ENCODE measurements around the gene CAB39L.

CAB39L gene

DNA sequence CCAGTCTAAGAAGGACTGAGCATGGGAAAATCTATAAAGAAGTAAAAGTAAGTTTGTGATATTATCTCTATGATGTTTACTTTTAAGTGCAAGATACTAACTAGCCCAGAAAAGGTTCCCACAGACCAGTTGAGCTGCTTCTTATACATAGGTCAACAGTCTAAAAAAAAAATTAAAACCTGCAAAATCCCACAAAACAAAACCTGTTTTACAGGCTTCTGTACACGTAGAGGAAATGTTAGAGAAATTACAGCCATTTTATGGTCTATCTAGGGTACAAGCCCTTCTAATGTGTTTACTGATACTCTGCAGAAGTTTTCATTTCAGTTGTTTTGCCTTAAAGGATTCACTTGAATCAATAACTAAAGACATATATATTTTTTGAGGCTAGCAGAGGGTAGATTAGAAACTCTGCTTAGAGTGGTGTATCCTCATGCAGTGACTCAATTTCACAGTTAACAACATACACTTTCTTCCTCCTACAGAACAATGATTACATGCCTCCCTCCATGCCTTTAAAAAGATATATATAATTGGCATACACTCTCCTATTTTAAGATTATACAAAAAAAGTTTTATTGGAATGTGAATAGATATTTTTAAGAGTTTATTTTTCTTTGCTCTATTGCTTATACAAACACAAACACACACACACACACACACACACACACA is 43.9 kb downstream of the CAB39L start:
- DNase-seq (ENCODE audit: low read depth in 2 of 2) = no peak

DNA sequence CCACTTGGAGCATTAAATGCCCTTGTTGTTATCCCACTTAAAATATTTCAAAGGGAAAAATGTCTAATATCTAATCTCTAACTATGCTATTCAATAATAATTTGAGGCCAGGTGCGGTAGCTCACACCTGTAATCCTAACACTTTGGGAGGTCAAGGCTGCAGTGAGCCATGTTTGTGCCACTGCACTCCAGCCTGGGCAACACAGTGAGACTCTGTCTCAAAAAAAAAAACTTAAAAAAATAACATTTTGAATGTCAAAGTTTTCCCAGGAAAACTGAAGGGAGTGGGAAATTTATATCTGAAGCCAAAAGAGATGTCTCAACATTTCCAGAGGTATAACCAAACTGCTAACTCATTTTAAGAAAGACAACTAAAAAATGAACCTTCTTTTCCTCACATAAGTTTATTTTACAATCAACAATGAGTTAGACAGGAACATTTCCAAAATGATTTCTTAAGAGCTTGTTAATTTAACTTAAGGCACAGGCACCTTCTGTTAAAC is 47.9 kb downstream of the CAB39L start:
- DNase-seq (ENCODE audit: low read depth in 2 of 2) = no peak

DNA sequence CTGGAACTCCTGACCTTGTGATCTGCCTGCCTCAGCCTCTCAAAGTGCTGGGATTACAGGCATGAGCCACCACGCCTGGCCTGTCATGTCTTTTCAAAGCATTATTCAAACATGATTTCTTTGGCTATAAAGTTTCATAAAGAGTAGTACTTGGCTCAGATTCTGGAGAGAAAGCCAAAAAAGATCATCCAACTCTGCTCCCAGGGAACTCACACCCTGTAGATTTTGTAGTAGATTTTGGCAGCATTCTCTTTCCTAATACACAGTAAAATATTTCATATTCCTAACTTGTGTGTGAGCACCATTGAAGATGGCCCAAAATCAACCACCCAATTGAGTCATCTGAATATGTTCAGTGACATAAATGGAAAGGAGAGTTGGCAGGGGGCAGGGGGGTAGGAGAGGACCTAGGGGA is 48.4 kb downstream of the CAB39L start:
- DNase-seq (ENCODE audit: low read depth in 2 of 2) = no peak

DNA sequence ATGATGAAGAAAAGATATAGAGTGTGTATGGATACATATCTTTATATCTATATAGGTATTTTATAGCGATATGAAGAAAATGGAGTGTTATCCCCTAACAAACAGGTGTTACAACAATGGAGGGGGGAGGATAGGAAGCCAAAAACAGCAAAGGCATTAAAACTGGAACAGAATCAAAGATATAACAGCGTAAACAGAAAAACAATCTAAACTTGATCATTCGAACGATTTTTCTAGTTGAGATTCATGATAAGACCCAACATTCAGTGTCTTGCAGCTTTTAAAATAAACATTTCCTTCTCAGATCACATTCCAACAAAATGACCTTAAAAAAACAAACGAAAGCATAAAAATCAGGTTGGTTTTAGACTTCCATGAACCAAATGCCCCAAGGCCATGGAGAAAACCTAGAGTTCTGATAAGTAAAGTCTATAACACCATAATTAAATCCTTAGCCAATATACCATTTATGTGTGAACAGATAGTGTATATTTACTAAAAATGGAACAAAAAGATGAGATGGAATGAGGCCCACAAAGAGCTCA is 55.7 kb downstream of the CAB39L start:
- no peak for DNase-seq (ENCODE audit: low read depth in 2 of 2)

DNA sequence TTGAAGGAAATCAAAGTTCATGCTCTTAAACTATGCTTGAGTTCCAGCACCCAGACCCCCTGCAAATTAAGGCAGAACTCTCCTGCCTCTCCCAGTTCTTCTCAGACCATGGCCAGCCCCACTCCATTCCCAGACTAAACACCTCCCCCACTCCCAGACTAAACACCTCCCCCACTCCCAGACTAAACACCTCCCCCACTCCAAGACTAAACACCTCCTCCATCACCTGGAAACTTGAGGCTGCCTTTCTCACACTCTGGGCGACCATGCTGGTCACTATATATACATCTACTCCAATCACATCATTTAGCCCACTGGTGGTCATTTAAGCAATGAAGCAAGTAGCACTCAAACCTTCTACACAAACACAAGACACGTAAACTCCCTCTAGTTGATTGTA is 57.2 kb downstream of the CAB39L start:
- DNase-seq (ENCODE audit: low read depth in 2 of 2) = no peak

DNA sequence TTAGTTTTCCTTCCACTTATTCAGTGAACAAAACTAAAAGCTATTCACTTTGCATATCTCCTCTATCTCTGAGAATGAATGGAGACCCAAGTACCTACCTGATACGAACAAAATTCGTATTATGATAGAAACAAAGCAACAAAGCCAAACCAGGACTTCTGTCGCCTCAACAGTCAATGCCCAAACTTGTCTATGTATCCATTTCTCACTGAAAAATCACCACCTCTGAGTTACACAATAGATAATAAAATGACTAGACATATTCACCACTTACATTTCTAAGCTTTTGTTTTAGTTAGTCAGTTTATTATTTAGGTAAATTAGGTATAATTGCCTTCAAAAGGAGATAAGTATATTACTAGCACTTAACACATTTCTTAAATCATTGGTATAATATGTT is 67.7 kb downstream of the CAB39L start:
- no peak for DNase-seq (ENCODE audit: low read depth in 2 of 2)

DNA sequence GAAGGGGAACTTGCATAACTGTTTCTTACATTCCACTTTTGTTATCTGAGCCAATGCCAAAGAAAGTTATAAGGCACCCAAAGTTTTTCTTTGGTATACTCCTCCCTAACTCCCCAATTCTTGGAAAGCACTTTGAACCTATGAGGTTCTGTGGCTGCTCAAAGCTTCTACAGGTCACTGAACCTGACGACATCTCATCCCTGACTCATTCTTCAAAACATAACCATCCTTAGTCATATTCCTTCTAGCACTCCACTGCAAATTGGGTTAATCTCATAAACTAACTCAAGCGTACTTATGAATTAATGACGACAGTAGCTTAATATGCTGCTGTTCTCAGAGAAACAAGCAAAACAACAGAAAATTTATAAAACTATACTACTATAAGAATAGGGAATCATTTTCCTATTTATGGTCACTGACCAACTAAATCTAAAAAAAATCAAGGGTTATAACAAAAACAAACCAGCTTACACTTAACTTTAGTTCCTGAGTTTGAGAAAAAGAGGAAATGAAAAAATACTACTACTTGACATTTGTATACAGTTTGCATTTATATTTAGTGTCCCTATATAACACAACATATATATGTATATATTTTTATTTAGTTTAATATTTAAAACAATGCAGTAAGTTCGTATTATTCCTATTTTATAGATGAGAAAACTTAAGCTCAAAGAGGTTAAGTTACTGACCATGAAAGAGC is 69.1 kb downstream of the CAB39L start:
- DNase-seq (ENCODE audit: low read depth in 2 of 2) = no peak

DNA sequence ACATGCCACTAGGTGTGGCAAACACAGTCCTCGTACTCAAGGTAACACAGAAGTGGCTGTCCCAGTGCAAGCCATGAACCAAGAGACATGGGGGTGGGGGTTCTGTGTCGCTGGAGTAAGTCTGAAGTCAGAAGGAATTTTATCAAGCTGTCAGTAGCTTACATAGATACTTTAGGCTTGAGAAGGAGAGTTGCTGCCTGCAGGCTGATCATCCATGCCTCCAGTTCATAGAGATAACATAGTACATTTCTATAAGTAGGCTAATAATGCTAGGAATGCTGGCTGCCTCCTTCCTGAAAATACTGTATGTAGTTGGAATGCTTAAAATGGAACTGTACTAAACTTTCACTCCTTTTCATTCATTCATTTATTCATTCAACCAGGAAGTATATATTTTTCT is 70.1 kb downstream of the CAB39L start:
- DNase-seq (ENCODE audit: low read depth in 2 of 2) = no peak

DNA sequence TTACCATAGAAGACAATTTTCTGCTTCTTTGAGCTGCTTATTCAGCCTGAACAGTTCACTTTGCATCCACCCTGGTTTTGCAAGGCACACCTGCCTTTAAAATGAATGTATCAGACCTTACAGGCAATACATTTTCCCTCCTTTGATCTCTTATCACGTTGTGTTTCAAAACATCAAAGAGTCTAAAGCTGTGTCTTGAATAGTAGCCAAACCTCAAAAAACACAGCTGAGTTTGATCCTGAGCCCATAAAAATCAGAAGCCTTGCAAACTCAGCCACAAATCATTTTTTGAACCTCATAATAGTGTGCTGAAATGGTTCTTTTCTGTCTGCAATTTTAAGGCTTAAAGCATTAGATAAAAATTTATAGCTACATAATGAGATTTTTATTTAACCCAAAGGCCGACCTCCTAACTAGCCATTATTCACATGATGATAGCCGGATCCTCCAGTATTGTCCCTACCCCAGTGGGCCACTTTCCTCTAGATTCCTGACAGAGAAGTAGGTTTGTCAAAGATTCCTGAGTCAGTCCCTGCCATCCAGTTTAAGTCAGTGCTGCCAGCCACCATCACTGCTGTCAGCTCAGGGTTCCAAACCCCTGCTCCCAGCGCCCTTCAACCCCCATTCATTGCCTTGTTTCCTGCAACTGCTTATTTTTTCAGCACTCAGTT is 71.8 kb downstream of the CAB39L start:
- no peak for DNase-seq (ENCODE audit: low read depth in 2 of 2)

DNA sequence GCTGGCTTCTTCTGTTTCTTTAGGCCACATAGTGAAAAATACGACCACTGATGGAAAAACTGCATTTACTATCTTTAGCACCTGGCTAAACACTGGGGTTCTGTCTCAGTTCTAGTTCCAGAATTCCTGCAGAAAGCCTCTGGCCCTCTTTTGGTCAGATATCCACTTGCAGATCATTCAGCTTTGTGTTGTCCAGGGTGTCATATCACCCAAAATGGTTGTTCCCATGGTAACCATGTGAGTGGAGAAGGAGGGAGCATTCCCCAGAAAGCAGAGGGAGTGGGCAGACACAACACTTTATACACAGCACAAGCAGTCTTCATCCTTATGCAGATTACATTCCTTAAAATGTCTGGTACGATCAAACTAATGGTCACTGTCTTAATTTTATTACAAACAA is 73.5 kb downstream of the CAB39L start:
- DNase-seq (ENCODE audit: low read depth in 2 of 2) = no peak

DNA sequence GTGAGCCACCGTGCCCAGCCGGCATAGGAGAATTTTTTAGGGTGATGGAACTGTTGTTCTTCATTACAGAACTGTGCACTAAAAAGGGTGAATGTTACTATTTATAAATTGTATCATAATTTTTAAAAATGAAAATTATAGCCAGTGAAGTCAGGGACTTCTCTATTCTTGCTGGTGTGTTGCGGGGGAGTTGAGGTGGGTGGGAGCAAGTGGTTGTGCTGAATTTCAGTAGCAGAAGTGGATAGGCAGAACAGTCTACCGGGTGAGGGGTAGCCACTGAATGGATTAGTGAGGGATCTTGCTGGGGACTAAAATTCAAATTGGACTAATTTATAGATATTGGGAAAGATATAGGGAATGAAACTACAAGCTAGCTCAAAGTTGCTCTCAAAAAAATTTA is 74.0 kb downstream of the CAB39L start:
- DNase-seq (ENCODE audit: low read depth in 2 of 2) = no peak

DNA sequence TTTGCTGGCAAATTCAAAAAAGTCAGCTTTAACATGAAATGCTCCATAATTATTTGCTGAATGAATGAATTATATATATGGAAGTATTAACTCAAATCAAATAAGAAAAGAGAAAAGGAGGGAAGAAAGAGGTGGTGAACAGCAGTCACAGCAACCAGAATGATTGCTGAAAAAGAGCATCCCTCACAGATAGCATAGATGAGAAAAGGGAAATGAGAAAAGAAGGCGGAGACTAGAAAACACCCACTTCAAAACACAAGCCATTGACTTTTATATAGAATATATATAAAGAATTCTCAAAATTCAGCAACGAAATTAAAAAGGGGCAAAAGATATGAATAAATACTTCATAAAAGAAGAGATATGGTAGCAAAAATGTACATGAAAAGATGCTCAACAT is 75.2 kb downstream of the CAB39L start:
- DNase-seq (ENCODE audit: low read depth in 2 of 2) = no peak

DNA sequence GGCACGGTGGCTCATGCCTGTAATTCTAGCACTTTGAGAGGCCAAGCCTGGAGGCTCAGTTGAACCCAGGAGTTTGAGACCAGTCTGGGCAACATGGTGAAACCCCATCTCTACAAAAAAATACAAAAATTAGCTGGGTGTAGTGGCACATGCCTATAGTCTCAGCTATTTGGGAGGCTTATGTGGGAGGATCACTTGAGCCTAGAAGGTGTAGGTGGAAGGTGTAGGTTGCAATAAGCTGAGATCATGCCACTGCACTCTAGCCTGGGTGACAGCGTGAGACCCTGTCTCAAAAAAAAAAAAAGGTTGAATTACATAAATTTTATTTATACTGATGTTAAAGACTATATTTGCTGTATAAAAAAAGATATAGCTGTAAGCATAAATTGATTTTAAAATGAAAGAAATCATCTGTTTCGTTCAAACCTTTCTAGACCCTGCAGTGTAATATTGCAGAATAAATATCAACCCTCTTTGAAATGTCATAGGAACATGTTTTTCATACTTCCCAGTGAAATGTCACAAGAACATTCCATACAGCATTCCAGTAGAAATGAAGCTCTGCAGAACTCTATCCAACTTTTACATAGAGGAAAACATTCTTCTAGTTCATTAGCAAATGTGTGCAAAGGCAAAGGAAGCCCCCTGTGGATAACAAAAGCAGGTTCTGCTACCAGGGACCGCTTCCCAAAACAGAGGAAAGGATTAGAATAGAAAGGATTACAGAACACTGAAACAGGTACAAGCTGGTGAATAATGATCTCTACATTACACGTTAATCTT is 76.0 kb downstream of the CAB39L start:
- no peak for DNase-seq (ENCODE audit: low read depth in 2 of 2)

DNA sequence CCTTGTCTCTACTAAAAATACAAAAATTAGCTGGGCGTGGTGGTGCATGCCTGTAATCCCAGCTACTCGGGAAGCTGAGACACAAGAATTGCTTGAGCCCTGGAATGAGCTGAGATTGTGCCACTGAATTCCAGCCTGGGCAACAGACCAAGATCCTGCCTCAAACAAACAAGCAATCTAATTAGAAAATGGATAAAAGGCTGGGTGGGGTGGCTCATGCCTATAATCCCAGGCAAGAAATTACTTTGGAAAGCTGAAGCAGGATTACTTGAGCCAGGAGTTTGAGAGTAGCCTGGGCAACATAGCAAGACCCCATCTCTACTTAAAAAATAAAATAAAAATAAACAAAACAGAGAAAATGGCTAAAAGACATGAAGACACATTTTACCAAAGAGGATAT is 77.0 kb downstream of the CAB39L start:
- no peak for DNase-seq (ENCODE audit: low read depth in 2 of 2)

DNA sequence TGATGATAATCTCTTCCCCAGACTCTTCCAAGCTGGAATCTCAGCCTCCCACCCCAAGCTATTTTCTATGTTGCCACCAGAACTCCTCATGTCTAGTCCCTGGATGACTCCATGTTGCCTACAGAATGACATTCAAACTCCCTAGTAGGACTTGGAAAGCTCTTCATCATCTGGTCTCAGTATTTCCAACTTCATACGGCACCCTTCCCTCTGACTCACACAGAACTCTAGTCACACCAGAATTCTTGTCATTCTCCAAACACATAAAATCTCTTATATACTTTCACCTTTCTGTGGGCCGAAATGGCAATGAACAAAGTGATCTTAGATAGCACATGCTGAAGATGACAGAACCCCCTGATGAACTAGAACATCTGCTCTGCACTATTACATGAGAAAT is 86.2 kb downstream of the CAB39L start:
- no peak for DNase-seq (ENCODE audit: low read depth in 2 of 2)

DNA sequence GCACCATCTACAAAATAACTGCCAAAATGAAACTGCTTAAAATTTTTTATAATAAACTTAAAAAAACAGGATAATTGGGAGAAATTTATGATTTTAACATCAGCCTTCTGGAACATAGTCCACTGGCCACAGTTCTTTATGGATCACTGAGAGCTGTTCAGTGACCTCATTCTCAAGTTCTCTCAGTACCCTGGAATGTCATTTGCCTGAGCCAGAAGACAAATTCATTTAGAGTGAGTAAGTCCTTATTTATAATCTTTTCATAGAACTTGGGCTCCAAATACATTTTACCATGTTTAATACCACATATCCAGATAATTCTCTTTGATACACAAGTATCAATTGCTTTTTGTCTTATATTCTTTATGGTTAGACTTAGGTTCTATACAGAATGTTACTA is 87.6 kb downstream of the CAB39L start:
- no peak for DNase-seq (ENCODE audit: low read depth in 2 of 2)

DNA sequence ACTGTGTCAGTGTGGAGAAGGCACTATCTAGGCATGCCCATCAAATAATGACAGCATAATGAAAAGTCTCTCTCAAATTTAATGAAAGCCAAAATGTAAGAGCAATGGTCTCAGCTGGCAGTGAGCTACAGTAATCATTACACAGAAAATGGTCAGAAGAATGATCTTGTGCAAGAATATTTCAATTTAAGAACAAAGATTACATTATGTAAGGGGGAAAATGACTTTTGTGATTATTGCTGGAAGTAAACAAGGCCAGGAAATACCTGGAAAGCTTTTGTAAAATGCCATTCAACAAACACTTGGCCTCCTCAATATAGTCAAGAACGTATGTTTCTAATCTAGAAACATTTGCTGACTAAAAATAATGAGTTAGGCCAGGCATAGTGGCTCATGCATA is 89.1 kb downstream of the CAB39L start:
- no peak for DNase-seq (ENCODE audit: low read depth in 2 of 2)

DNA sequence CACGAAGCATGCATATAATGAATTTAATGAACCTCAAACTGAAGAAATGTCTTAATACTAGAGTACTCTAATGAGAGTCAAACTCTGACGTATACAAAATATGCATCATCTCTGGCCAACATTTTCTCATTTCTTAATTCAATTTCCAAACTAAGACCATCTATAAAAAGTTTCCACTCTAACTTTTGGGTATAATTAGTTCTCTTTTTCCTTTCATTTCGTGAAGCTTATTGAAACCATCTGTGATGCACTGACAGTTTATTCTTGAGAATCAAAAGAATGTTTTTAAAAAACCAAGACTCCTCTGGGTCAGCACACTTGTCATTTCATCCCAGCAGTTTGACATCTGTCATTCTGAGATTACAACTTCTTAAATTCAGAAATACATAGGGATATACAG is 90.0 kb downstream of the CAB39L start:
- no peak for DNase-seq (ENCODE audit: low read depth in 2 of 2)

DNA sequence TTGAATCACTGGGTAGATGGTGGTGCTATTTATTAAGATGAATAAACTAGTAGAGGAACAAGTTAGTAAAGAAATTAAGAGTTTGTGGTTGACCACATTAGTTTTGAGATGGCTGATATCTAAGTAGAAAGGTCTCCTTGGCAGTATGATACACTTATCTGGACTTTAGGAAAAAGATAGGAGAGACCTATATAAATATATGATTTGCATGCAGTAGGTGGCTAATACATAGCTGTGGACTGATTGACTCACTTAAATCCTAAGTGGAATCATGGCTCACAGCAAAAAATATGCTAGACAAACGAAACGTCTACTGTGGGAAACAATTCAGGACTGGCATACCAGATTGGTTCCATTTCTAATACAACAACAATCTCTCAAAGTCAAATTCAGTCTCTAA is 92.0 kb downstream of the CAB39L start:
- DNase-seq (ENCODE audit: low read depth in 2 of 2) = no peak

DNA sequence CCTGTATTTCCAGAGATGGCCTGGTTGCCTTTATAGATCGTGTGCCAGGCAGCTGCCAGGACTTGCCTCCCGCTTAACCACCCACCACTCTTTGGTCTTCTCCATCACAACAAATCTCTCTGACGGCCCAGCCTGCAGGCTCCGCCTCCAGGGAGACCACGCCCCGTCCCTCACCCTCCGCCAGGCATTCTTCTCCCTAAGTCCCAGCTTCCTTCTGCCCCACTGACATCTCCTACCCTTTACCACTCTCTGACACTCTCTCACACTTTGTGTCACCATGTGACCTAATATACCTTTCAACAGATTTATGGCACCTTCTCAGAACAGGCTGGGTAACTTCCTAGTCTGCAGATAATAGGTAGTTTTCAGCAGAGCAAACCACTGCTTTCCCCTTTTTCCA is 95.1 kb downstream of the CAB39L start:
- no peak for DNase-seq (ENCODE audit: low read depth in 2 of 2)

DNA sequence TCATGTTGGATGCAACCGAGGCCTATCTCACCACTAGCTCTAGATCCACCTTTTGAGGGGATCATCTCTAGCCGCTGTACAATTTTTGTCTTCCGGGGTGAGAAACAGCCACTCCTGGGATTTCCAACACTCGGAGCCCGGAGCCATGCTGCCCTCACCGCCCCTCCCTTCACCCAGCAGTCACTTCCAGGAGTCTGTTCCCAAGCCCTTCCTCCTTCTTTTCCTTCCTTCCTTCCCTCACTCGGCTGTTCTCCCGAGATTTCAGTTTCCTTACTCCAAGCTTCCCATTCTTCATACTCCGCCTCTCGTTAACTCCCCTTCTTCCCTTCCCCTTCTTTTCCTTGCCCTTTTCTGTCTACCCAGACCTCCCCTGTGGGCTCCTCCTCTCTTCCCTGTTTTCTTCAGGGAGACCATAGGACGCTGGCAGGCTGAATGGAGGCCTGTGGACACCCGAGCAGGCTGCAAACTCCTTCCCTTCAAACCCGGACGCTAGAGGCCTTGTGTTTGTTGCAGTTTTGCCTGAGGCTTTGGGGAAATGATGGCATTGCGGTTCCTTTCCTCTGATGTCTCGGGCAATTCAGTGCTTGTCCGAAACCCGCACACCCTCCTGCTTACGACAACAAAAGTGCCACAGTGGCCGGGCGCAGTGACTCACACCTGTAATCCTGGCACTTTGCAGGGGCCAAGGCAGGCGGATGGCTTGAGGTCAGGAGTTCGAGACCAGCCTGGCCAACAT is 96.0 kb downstream of the CAB39L start:
- no peak for DNase-seq (ENCODE audit: low read depth in 2 of 2)

Data from stimulated activated CD4-positive, alpha-beta T cell treated with anti-CD3 and anti-CD28 coated beads, Interleukin-1b, Interleukin-23, amount 100 ng/mL, for 1 hour (primary cell).